HCEC 1CT (cell line): ENCODE data around the gene PHOSPHO1.

Source experiments
- DNase-seq: peaks from one replicate; pipeline ENCODE4 v3.0.0-alpha.2; 2017

PHOSPHO1 gene

GRCh38 chr17:49217651-49218413 lies 12.8 kb downstream of the PHOSPHO1 start:
- no peak for DNase-seq

- no peak for DNase-seq
Observed at GRCh38 chr17:49216953-49217650, 13.5 kb downstream of the PHOSPHO1 start.

- DNase-seq = no peak
Observed at GRCh38 chr17:49216482-49216881, 14.1 kb downstream of the PHOSPHO1 start.

- DNase-seq = no peak
Observed at GRCh38 chr17:49214676-49215360, 15.8 kb downstream of the PHOSPHO1 start.

- no peak for DNase-seq
Observed at GRCh38 chr17:49213847-49214246, 16.7 kb downstream of the PHOSPHO1 start.

GRCh38 chr17:49213399-49213798 lies 17.2 kb downstream of the PHOSPHO1 start:
- no peak for DNase-seq

GRCh38 chr17:49210158-49211029 lies 20.2 kb downstream of the PHOSPHO1 start, which contains the start of the genes ABI3 and GNGT2:
Gene ABI3, plus strand, starts transcription at chr17:49210707. Its CDS starts 18 bp downstream, at chr17:49210725.
Gene GNGT2, minus strand, starts transcription at chr17:49210574. Its CDS starts 3,152 bp downstream, at chr17:49207422.
- no peak for DNase-seq

- DNase-seq = no peak
Observed at GRCh38 chr17:49209061-49209571, 21.5 kb downstream of the PHOSPHO1 start.

- no peak for DNase-seq
Observed at GRCh38 chr17:49204516-49204915, 26.1 kb downstream of the PHOSPHO1 start.

- no peak for DNase-seq
Observed at GRCh38 chr17:49203796-49204195, 26.8 kb downstream of the PHOSPHO1 start.

GRCh38 chr17:49201481-49201927 lies 29.1 kb downstream of the PHOSPHO1 start:
- DNase-seq = no peak

GRCh38 chr17:49200423-49201083 lies 30.0 kb downstream of the PHOSPHO1 start:
- DNase-seq = no peak

- DNase-seq = no peak
Observed at GRCh38 chr17:49198211-49198610, 32.4 kb downstream of the PHOSPHO1 start.

GRCh38 chr17:49197346-49197998 lies 33.1 kb downstream of the PHOSPHO1 start:
- no peak for DNase-seq

- DNase-seq = no peak
Observed at GRCh38 chr17:49196520-49196919, 34.1 kb downstream of the PHOSPHO1 start.

- no peak for DNase-seq
Observed at GRCh38 chr17:49195751-49196150, 34.8 kb downstream of the PHOSPHO1 start.

- DNase-seq = no peak
Observed at GRCh38 chr17:49194297-49194607, 36.3 kb downstream of the PHOSPHO1 start.

GRCh38 chr17:49193513-49194296 lies 36.9 kb downstream of the PHOSPHO1 start:
- peak; percentile 53 for DNase-seq

GRCh38 chr17:49191917-49192741 lies 38.5 kb downstream of the PHOSPHO1 start:
- peak; percentile 87 for DNase-seq
